ENCODE results near the gene GSAP.

- TF ChIP-seq CTCF (IDR thresholded peaks at IDR 0.05) (no peak), POLR2A (IDR thresholded peaks at IDR 0.05; ENCODE audit: low read depth) (no peak)
These were observed 26.5 kb upstream of the GSAP start for GRCh38 chr7:77442636-77443035.

All from esophagus muscularis mucosa (tissue), 3 donors.